SK-N-SH treated with all-trans-retinoic acid at 6 μM for 48 hours (cell line): ENCODE data around the gene PLEKHG4.

Experiments used
- ATAC-seq: fragments of 200-7000 bp; cut with Tn5 transposase; 3 replicates; pipeline ENCODE4 v1.9.1; 2020; ENCODE audit warnings: mild to moderate bottlenecking, moderate library complexity
- BACH2 ChIP-seq: fragments of 250-450 bp; sonication (Bioruptor Pico); IDR thresholded peaks from 2 replicates; pipeline ENCODE4 v1.9.0; 2021; ENCODE audit warnings: mild to moderate bottlenecking, borderline replicate concordance
- CREB5 ChIP-seq: fragments of 250-450 bp; sonication (Bioruptor Pico); IDR thresholded peaks from 2 replicates; pipeline ENCODE4 v1.5.1; 2020; ENCODE audit warnings: low read depth, mild to moderate bottlenecking, moderate library complexity
- CSDC2 ChIP-seq: fragments of 250-450 bp; sonication (Bioruptor Pico); IDR thresholded peaks from 2 replicates; pipeline ENCODE4 v1.5.0; 2020; ENCODE audit warnings: mild to moderate bottlenecking, moderate library complexity
- CSRNP3 ChIP-seq: fragments of 250-450 bp; sonication (Bioruptor Pico); IDR thresholded peaks from 2 replicates; pipeline ENCODE4 v1.5.1; 2021; ENCODE audit warnings: mild to moderate bottlenecking, moderate library complexity
- ESRRG ChIP-seq: fragments of 250-450 bp; sonication (Bioruptor Pico); IDR thresholded peaks from 2 replicates; pipeline ENCODE4 v1.6.1; 2021; ENCODE audit warnings: mild to moderate bottlenecking
- GLIS3 ChIP-seq: fragments of 250-450 bp; sonication (Bioruptor Pico); IDR thresholded peaks from 2 replicates; pipeline ENCODE4 v1.5.0; 2020; ENCODE audit warnings: mild to moderate bottlenecking, moderate library complexity
- ISL1 ChIP-seq: fragments of 250-450 bp; sonication (Bioruptor Pico); IDR thresholded peaks from 2 replicates; pipeline ENCODE4 v2.1.2; 2022; ENCODE audit warnings: mild to moderate bottlenecking, moderate library complexity
- OSR1 ChIP-seq: fragments of 250-450 bp; sonication (Bioruptor Pico); IDR thresholded peaks from 2 replicates; pipeline ENCODE4 v1.8.0; 2022; ENCODE audit warnings: moderate library complexity, mild to moderate bottlenecking, inconsistent platforms
- PATZ1 ChIP-seq: fragments of 250-450 bp; sonication (Bioruptor Pico); IDR thresholded peaks from 2 replicates; pipeline ENCODE4 v1.8.0; 2020; ENCODE audit warnings: mild to moderate bottlenecking, moderate library complexity, borderline replicate concordance
- POU6F1 ChIP-seq: fragments of 250-450 bp; sonication (Bioruptor Pico); IDR thresholded peaks from 2 replicates; pipeline ENCODE4 v1.8.0; 2021; ENCODE audit warnings: low read depth, mild to moderate bottlenecking, moderate library complexity, borderline replicate concordance
- SNAI2 ChIP-seq: fragments of 250-450 bp; sonication (Bioruptor Pico); IDR thresholded peaks from 2 replicates; pipeline ENCODE4 v1.5.0; 2020; ENCODE audit warnings: mild to moderate bottlenecking, moderate library complexity
- TCF4 ChIP-seq: fragments of 250-450 bp; sonication (Bioruptor Pico); IDR thresholded peaks from 2 replicates; pipeline ENCODE4 v1.8.0; 2021; ENCODE audit warnings: mild to moderate bottlenecking, moderate library complexity, borderline replicate concordance
- TOX ChIP-seq: fragments of 250-450 bp; sonication (Bioruptor Pico); IDR thresholded peaks from 2 replicates; pipeline ENCODE4 v1.8.0; 2021; ENCODE audit warnings: mild to moderate bottlenecking, moderate library complexity, borderline replicate concordance
- TSHZ2 ChIP-seq: fragments of 250-450 bp; sonication (Bioruptor Pico); IDR thresholded peaks from 2 replicates; pipeline ENCODE4 v1.5.0; 2020; ENCODE audit warnings: mild to moderate bottlenecking, moderate library complexity
- ZC3H10 ChIP-seq: fragments of 250-450 bp; sonication (Bioruptor Pico); IDR thresholded peaks from 2 replicates; pipeline ENCODE4 v1.5.1; 2021; ENCODE audit warnings: mild to moderate bottlenecking, moderate library complexity
- ZFP3 ChIP-seq: fragments of 250-450 bp; sonication (Bioruptor Pico); IDR thresholded peaks from 2 replicates; pipeline ENCODE4 v1.5.0; 2020; ENCODE audit warnings: mild to moderate bottlenecking, moderate library complexity
- ZFP30 ChIP-seq: fragments of 450-650 bp; formaldehyde crosslinking; IDR thresholded peaks from 2 replicates; pipeline ENCODE4 v1.5.0; 2022; ENCODE audit warnings: mild to moderate bottlenecking, moderate library complexity
- ZNF565 ChIP-seq: fragments of 450-650 bp; formaldehyde crosslinking; conservative IDR thresholded peaks from 2 replicates; pipeline ENCODE4 v1.5.0; 2020; ENCODE audit warnings: low read depth, mild to moderate bottlenecking, moderate library complexity
- ZNF70 ChIP-seq: fragments of 450-650 bp; formaldehyde crosslinking; IDR thresholded peaks from 2 replicates; pipeline ENCODE4 v1.5.0; 2020; ENCODE audit warnings: mild to moderate bottlenecking, moderate library complexity
- ZNF8 ChIP-seq: fragments of 450-650 bp; formaldehyde crosslinking; IDR thresholded peaks from 2 replicates; pipeline ENCODE4 v1.5.0; 2020; ENCODE audit warnings: mild to moderate bottlenecking, moderate library complexity

The PLEKHG4 gene

GRCh38 chr16:67264277-67264676, 15.1 kb upstream of the PLEKHG4 start:
- no peak for TF ChIP-seq ZNF8
- TF ChIP-seq GLIS3 (CRISPR knock-in tag): no peak
- no peak for TF ChIP-seq SNAI2
- no peak for TF ChIP-seq ZNF565 (CRISPR knock-in tag)
- TF ChIP-seq BACH2 (CRISPR knock-in tag): no peak
- TF ChIP-seq ISL1 (CRISPR knock-in tag): no peak
- no peak for TF ChIP-seq ZNF70 (CRISPR knock-in tag)
- no peak for TF ChIP-seq ZFP3 (CRISPR knock-in tag)
- no peak for TF ChIP-seq TOX (CRISPR knock-in tag)
- TF ChIP-seq CSDC2 (CRISPR knock-in tag): no peak
- TF ChIP-seq ZC3H10 (CRISPR knock-in tag): no peak
- TF ChIP-seq OSR1 (CRISPR knock-in tag): no peak
- no peak for TF ChIP-seq CREB5
- no peak for TF ChIP-seq ESRRG (CRISPR knock-in tag)
- TF ChIP-seq TCF4: no peak
- no peak for TF ChIP-seq TSHZ2 (CRISPR knock-in tag)
- TF ChIP-seq POU6F1: no peak
- no peak for TF ChIP-seq PATZ1
- TF ChIP-seq CSRNP3 (CRISPR knock-in tag): no peak
- no peak for ATAC-seq

- TF ChIP-seq ZFP30 (CRISPR knock-in tag) (no peak), ZNF70 (CRISPR knock-in tag) (no peak), ESRRG (CRISPR knock-in tag) (no peak), ISL1 (CRISPR knock-in tag) (no peak), POU6F1 (no peak)
- no peak for ATAC-seq
These were observed 14.5 kb upstream of the PLEKHG4 start for GRCh38 chr16:67264866-67265265.

- TF ChIP-seq SNAI2 (no peak), ZFP30 (CRISPR knock-in tag) (no peak), BACH2 (CRISPR knock-in tag) (no peak), TSHZ2 (CRISPR knock-in tag) (no peak), ZFP3 (CRISPR knock-in tag) (no peak)
- no peak for ATAC-seq
These were observed 13.5 kb upstream of the PLEKHG4 start for GRCh38 chr16:67265834-67266233.
